Motor neuron (in vitro differentiated cells): ENCODE results near the gene EFCAB6. TPM values are rescaled to one million over a fixed set of nuclear protein-coding genes. Genes with fewer than 3 reads are reported as not detected.

ENCODE experiments used
- ATAC-seq, 8 experiments: fragments of 200-7000 bp; cut with Tn5 transposase; replicated peaks in 6 of 8; 2 replicates each; pipeline ENCODE4 v1.8.0; 2021; ENCODE audit warnings: mild to moderate bottlenecking in 8 of 8, moderate library complexity in 8 of 8
- H3K27ac ChIP-seq, 2 donors: fragments of 250-450 bp; sonication (Bioruptor Pico); 2 replicates each; pipeline ENCODE4 v1.9.0; 2021; ENCODE audit warnings: antibody characterized with exemption in 2 of 2, mild to moderate bottlenecking in 2 of 2, moderate library complexity in 1 of 2
- H3K4me1 ChIP-seq, 2 donors: fragments of 250-450 bp; sonication (Bioruptor Pico); replicated peaks in 1 of 2; 2 replicates each; pipeline ENCODE4 v1.6.1; 2021; ENCODE audit warnings: antibody characterized with exemption in 2 of 2, mild to moderate bottlenecking in 2 of 2, moderate library complexity in 1 of 2
- H3K4me3 ChIP-seq, 5 donors: fragments of 250-450 bp; sonication (Bioruptor Pico); 2 replicates each; pipeline ENCODE4 v1.9.0; 2021; ENCODE audit warnings: antibody characterized with exemption in 5 of 5, mild to moderate bottlenecking in 5 of 5, moderate library complexity in 4 of 5
- WGBS, 10 experiments: fragments of 450-650 bp; shearing (Covaris generic); methylation state at CpG; one replicate each; pipeline ENCODE4 v1.0.0; 2022; 5-methylcytosine and 5-hydroxymethylcytosine counted together
- in situ Hi-C, 9 experiments: fragments of 400-800 bp; cut with MboI; loops; one replicate each; pipeline ENCODE4 v1.15.0; 2021; ENCODE audit warnings: low sequenced_read_pairs in 9 of 9, low pct_unique_long_range_greater_than_20kb in 2 of 9; ENCODE audit not compliant: unreplicated experiment in 9 of 9
- total RNA-seq, 8 experiments: library from RNA; unstranded; fragments of 300-600 nt; gene quantifications; 2 replicates each; pipeline versions ENCODE4 v1.2.3 to v1.2.4, GENCODE V29; 2022

Gene EFCAB6
- total RNA-seq, 8 experiments from 2014 or later: 1.0 to 9.2 (median 2.5) TPM

DNA sequence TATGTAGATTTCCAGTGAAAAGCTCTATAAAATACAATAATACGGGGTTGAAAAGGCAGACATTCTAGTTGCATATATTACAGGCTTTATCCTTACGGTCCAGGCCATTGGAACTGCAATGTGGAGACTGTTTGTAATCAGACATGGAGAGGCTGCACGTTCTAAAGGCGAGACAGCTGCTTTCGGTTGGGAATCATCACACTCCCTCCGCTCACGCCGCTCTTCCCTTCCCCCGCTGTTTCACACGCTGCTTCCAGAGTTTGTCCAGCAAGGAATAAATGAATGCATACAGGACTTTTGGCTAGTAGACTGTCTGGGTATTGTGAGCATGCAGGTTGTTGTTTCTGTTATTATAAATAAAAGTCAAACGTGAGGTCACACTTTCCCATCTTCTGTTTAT is 13.5 kb upstream of the EFCAB6 start:
- no peak overlapping the region for H3K4me3 ChIP-seq
- ATAC-seq: no peak
- WGBS, 10 experiments: 0 to 96% (median 75%) methylated on average over 2 to 11 of the region's 11 CpGs; no CpG with 5 or more reads in 1 of the 10 experiments
- no peak overlapping the region for H3K27ac ChIP-seq
- peaks cover 40 to 52% of the 10 kb centered on the region in 2 donors for H3K4me1 ChIP-seq
- in situ Hi-C loops: loop anchor here in 1 of 9 experiments (25.0 kb wide), 1 partner anchor 438 kb away; no protein-coding TSS in a partner anchor

DNA sequence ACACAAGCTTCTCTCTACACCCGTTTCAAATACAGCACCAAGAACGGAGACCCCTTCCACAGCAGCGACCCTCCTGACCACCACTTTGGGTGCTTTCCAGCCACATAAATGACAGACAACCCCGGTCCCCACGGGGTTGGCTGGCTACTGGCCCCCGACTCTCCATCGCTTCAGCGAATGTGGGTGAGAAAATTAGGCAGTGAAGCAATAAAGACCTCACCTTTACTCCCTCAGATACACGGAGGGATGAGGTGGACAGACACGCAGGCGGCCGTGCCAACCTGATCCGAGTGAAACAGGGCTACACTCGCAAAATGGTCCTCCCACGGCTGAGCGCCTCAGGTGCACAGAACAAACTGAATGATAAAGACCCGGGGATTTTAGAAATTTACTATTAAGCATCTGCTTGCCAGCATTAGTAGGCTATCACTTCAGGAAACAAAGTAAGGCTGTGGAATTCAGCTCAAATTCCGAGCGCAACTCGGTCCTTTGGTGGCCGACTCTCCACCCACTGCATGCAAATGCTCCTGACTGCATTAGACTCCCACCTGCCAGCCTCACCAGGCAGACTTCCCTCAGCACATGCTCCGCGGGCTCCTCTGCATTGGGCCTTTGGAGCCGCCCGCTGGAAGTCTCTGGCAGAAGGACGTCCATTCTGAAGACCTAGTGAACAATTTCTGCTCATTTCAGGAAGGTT is 12.8 kb upstream of the EFCAB6 start:
- H3K4me1 ChIP-seq: peaks cover 37 to 51% of the 10 kb centered on the region in 2 donors
- no peak overlapping the region for H3K4me3 ChIP-seq
- 43 to 100% (median 76%) methylated on average over 1 to 16 of the region's 26 CpGs; no CpG with 5 or more reads in 1 of the 10 experiments for WGBS, 10 experiments
- in situ Hi-C loops: loop anchor here in 3 of 9 experiments (25.0 kb wide), 1 partner anchor 438 kb away; no protein-coding TSS in a partner anchor
- ATAC-seq: no peak
- H3K27ac ChIP-seq: no peak overlapping the region

- Histone ChIP-seq H3K27ac (no peak overlapping the region), H3K4me3 (no peak overlapping the region), H3K4me1 (peaks cover 30 to 45% of the 10 kb centered on the region in 2 donors)
- in situ Hi-C loops: loop anchor here in 2 of 9 experiments (25.0 kb wide), 1 partner anchor 437 kb away; no protein-coding TSS in a partner anchor
- WGBS, 10 experiments: 50 to 91% (median 63%) methylated on average over 2 to 15 of the region's 17 CpGs; no CpG with 5 or more reads in 3 of the 10 experiments
- ATAC-seq: no peak
These were observed 12.0 kb upstream of the EFCAB6 start for GRCh38 chr22:43823911-43824665.

DNA sequence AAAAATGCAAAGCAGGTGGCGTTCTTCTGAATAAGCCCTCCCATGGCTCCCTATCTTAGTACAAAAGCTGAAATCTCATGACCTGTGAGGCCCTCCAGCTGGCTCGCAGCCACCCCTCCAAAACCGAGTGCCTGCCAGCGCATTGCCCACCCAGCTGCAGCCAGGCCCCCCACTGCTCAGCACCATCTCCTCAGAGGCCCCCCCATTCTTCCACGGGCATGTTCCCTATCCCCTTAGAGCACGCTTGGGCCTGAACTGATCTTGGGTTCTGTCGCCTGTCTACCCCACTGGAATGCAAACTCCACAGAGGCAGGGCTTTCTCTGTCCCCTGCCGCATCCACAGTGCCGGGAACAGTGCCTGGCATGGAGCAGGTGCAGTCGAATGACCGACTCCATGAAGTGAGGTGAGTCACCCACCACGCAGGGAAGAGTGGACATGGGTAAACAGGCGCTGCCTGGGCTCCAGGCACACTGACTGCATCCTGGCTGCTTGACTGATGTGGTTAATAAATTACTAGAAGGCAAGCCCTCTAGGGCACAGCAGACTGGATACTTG is 11.3 kb upstream of the EFCAB6 start:
- Histone ChIP-seq H3K27ac (no peak overlapping the region), H3K4me3 (no peak overlapping the region), H3K4me1 (peaks cover 23 to 38% of the 10 kb centered on the region in 2 donors)
- WGBS, 10 experiments: 31 to 60% (median 52%) methylated on average over 1 to 5 of the region's 13 CpGs; no CpG with 5 or more reads in 4 of the 10 experiments
- ATAC-seq: peak in 4 of 8 experiments; percentile 12 to 31 (median 17)
- in situ Hi-C loops: loop anchor here in 2 of 9 experiments (25.0 kb wide), 1 partner anchor 436 kb away; no protein-coding TSS in a partner anchor

DNA sequence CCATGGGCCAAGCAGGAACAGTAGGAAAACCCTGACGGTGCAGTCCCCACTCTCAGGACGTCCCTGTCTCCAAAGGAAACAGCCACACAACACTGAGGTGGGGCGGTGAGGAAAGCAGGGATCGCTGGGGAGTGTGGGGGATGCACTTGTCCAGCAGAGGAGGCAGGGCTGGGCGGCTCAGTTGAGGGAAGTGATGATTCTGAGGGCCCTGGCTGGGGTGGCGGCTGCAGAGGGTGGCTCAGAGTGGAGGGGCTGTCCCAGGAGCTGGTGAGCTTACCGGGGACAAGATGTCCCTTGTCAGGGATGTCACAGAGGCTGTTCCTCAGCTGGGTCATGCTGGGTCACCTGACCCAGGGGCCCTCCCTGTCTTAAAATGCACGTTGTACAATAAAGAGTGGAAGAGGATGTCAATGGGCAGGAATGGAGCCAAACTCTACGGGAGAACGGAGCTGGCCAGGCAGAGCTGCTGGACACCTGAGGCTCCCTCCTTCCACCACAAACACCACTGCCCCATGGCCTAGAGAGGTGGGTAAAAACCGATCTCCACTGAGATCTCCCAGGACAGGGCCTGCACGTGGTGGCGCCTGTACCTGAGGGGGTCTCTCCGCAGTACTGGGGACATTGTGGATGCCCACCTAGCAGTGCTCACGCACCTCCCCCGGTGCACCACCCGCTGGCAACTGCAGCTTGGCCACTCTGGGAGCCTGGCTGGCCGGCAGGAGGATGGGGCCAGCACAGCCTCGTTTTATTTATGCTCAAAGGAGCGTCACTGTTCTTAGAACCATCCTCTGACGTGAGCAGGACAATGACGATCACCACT is 9.7 kb upstream of the EFCAB6 start:
- Histone ChIP-seq H3K4me1 (peaks cover 7 to 22% of the 10 kb centered on the region in 2 donors), H3K27ac (no peak overlapping the region), H3K4me3 (no peak overlapping the region)
- WGBS, 10 experiments: 20 to 100% (median 80%) methylated on average over 1 to 10 of the region's 22 CpGs; no CpG with 5 or more reads in 3 of the 10 experiments
- in situ Hi-C loops: loop anchor here in 2 of 9 experiments (25.0 kb wide), 1 partner anchor 435 kb away; no protein-coding TSS in a partner anchor
- ATAC-seq: no peak

- ATAC-seq: peak in 1 of 8 experiments; percentile 7
- Histone ChIP-seq H3K27ac (no peak overlapping the region), H3K4me1 (peaks cover 0 to 12% of the 10 kb centered on the region in 2 donors), H3K4me3 (no peak overlapping the region)
- WGBS, 10 experiments: 43 to 84% (median 73%) methylated on average over 2 to 11 of the region's 18 CpGs; no CpG with 5 or more reads in 2 of the 10 experiments
- in situ Hi-C loops: loop anchor here in 2 of 9 experiments (25.0 kb wide), 1 partner anchor 433 kb away; no protein-coding TSS in a partner anchor
These were observed 8.7 kb upstream of the EFCAB6 start for GRCh38 chr22:43820651-43821305.

DNA sequence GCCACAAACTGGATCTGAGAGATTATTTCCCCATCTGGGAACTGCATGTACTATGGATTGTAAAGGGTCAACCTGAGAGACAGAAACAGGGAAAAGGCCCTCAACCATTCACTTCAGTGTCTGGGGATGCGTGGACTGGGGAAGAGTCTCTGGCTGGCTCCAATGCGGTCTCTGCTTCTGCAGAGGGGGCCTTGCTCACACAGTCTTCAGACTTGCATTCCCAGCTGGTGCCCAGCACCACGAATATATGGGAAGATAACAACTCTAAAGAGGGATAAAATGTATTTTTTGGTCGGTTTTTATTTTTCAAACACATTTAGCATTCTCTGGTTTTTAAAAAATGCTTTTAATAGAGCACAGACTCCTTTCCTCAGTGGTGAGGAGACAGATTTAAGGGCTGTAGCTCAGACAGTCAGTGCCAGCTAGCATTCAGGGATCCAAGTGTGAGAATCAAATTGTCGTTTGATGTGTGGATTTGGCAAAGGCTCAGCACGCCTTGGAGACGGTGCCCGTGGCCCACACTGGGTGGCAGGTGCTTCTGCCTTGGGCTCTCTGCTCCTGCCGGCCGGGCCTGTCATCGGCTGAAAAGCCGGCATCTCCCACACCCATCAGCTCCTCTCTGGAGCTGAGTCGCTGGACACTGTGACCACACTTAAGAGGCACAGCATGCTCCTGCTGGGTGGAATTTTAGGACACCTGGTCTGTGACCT is 8.0 kb upstream of the EFCAB6 start:
- in situ Hi-C loops: loop anchor here in 2 of 9 experiments (25.0 kb wide), 1 partner anchor 433 kb away; no protein-coding TSS in a partner anchor
- Histone ChIP-seq H3K4me1 (peaks cover 0 to 9% of the 10 kb centered on the region in 2 donors), H3K27ac (no peak overlapping the region), H3K4me3 (no peak overlapping the region)
- ATAC-seq: peak in 2 of 8 experiments; percentile 12 to 46
- WGBS, 10 experiments: 37 to 100% (median 79%) methylated on average over 1 to 10 of the region's 13 CpGs; no CpG with 5 or more reads in 3 of the 10 experiments

DNA sequence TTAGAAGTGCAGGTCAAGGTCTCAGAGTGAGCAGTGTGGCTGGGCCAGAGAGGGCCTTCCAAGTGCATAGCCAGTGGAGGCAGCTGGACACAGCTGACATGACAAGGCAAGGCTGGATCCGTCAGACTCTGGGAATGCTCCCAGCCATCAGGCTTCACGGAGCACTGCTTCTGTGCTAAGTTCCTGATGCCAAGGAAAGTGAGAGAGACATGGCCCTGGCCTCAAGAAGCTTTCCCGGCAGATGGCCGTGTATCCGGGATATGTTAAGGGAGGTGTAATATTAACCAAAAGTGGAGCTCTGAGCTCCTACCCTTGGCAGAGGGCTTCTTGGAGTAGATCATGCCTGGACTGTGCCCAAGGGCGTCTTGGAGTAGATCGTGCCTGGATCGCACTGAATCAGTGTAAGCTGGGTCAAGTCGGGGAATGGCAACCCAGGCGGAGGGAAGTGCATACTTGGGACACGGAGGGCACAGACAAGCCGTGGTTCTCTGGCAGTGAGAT is 7.4 kb upstream of the EFCAB6 start:
- H3K27ac ChIP-seq: no peak overlapping the region
- H3K4me1 ChIP-seq: peaks cover 0 to 9% of the 10 kb centered on the region in 2 donors
- in situ Hi-C loops: loop anchor here in 2 of 9 experiments (25.0 kb wide), 1 partner anchor 432 kb away; no protein-coding TSS in a partner anchor
- 33 to 100% (median 84%) methylated on average over 1 to 5 of the region's 12 CpGs; no CpG with 5 or more reads in 3 of the 10 experiments for WGBS, 10 experiments
- H3K4me3 ChIP-seq: no peak overlapping the region
- no peak for ATAC-seq

DNA sequence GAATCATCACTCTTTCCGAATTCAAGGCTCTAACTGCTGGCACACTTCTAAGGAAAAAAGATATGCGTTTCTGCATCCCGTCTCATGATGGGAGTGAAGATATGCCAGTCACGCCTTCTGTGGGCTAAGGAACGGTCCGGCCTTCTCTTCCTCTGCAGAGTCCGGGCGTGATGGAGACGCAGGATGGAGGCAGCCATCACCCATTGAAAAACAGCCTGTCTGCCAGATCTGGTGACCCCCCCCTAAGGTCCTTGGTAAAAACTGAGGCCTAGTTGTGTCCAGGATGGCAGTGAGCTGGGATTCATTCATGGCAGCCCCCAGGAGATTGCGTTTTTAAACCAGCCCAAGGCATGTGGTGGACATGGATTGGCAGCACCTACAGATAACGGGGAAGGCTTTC is 6.9 kb upstream of the EFCAB6 start:
- no peak for ATAC-seq
- no peak overlapping the region for H3K27ac ChIP-seq
- 60 to 100% (median 84%) methylated on average over 1 to 10 of the region's 11 CpGs; no CpG with 5 or more reads in 5 of the 10 experiments for WGBS, 10 experiments
- peaks cover 0 to 9% of the 10 kb centered on the region in 2 donors for H3K4me1 ChIP-seq
- no peak overlapping the region for H3K4me3 ChIP-seq
- in situ Hi-C loops: loop anchor here in 2 of 9 experiments (25.0 kb wide), 1 partner anchor 432 kb away; no protein-coding TSS in a partner anchor

DNA sequence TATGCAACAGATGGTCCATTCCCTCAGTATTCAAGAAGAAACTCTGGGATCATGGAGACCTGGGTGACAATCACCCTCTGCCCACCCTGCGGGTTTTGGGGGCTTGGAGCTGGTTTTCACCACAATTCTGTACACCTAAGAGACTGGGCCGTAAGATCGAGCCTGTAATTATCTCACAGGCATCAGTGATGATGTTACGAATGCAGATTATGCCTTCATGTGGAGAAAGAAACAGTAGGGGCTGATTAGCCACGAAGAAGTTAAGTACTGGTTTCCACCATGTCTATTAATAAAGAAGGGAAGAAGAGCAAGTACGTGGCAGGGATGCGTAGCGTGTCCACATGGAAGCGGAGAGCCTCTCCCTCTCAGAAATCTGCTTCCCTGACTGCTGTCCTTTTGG is 5.3 kb upstream of the EFCAB6 start:
- WGBS, 10 experiments: 68 to 100% (median 95%) methylated on average over 3 to 9 of the region's 9 CpGs; no CpG with 5 or more reads in 1 of the 10 experiments
- no peak overlapping the region for H3K4me3 ChIP-seq
- peaks cover 5 to 7% of the 10 kb centered on the region in 2 donors for H3K4me1 ChIP-seq
- no peak overlapping the region for H3K27ac ChIP-seq
- in situ Hi-C loops: loop anchor here in 2 of 9 experiments (25.0 kb wide), 1 partner anchor 430 kb away; no protein-coding TSS in a partner anchor
- ATAC-seq: no peak

- no peak overlapping the region for H3K27ac ChIP-seq
- 80 to 100% (median 97%) methylated on average over 1 to 5 of the region's 5 CpGs; no CpG with 5 or more reads in 2 of the 10 experiments for WGBS, 10 experiments
- H3K4me1 ChIP-seq: peaks cover 9 to 11% of the 10 kb centered on the region in 2 donors
- in situ Hi-C loops: loop anchor here in 2 of 9 experiments (25.0 kb wide), 1 partner anchor 427 kb away; no protein-coding TSS in a partner anchor
- H3K4me3 ChIP-seq: no peak overlapping the region
- ATAC-seq: no peak
These were observed 2.2 kb upstream of the EFCAB6 start for GRCh38 chr22:43814264-43814663.
